Suppressor macrophage (primary cell): Measurements from ENCODE around the gene CEP120.
A peak's percentile ranks its signal among the peaks of the same experiment; 100 is the strongest.
"Not testable (repeated sequence)": the region's sequence is repeated elsewhere in the genome, so short reads cannot be mapped to it uniquely, and the experiment has no call there.

Experiments
- DNase-seq, 4 experiments: peaks; one replicate each; pipeline ENCODE4 v3.0.0-alpha.2; 2020 to 2022
- total RNA-seq, 17 experiments: gene quantifications; one replicate each; lab custom pipeline; 2026; ENCODE audit warnings: mixed read lengths in 6 of 17, inconsistent platforms in 3 of 17; lab: John Stamatoyannopoulos, UW

The CEP120 gene
- 10.5 to 49.5 (median 31.1) reads per million in 17 experiments for total RNA-seq

- DNase-seq, result peak; percentile 99 to 100 (median 100)
These were observed at the start of gene CEP120 for GRCh38 chr5:123423278-123424149. Gene CEP120 (minus strand): TSS chr5:123423403. CDS start chr5:123422998, 405 bp downstream.

- no peak for DNase-seq
These were observed 49.1 kb upstream of the CEP120 start for GRCh38 chr5:123472150-123472924.

DNA sequence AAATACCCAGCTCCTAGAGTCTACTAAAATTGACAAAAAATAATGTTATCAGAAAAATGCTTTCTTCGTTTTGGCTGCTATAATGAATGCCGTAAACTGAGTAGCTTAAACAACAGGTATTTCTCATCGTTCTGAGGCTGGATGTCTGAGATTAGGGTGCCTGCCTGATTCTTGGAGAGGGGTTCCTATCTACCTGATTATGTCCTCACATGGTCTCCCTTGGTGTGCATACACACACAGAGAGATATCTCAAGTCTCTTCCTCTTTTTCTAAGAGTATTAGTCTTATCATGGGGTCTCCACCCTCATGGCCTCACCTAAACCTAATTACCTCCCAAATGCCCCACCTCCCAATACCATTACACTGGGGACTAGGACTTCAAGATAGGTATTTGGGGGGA is 48.2 kb upstream of the CEP120 start:
- no peak for DNase-seq

DNA sequence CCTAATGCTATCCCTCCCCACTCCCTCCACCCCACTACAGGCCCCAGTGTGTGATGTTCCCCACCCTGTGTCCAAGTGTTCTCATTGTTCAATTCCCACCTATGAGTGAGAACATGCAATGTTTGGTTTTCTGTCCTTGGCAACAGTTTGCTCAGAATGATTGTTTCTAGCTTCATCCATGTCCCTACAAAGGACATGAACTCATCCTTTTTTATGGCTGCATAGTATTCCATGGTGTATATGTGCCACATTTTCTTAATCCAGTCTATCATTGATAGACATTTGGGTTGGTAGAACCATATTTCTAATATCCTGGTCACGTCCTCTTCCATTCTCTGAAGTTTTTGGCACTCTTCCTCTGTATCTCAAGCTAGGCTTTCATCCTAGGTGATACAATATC is 43.6 kb upstream of the CEP120 start:
- DNase-seq, result not testable (repeated sequence)

DNA sequence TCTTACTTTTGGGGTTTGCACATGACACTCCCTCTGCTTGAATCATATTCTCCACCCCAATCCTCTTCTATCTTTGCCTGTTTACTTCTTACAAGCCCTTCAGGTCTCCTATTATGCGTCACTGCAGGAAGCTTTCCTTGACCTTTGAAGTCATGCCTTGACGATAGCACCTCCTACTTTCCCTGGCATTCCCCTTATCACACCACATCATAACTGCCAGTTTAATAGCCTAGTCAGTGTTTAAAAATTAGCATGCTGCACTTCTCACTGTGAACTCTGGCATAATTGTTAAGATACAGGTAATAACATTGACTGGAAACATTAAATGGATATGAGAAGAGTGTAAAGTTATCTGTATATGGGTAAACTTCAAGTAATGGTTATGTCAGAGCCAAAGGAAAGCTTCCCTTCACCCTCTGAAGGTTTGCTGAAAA is 37.1 kb upstream of the CEP120 start:
- DNase-seq, result no peak

- not testable (repeated sequence) for DNase-seq
These were observed 35.8 kb upstream of the CEP120 start for GRCh38 chr5:123458994-123459393.

DNA sequence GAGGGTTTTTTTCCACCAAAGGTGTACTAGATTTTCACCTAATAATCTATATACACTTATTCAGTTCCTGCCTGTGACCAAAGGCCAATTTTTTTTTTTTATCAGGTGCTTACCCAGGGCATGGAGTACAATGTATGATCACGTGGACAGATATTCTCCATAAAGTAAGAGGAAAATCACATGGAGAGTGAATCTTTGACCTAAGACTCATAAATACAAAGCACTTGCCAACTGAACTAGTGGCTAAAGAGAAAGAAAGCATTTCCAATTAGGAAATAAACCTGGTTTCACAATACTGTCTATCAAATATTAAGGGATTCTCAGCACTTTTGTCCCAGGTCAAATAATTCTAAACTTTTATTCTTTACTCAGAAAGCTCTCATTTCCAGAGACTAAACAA is 33.0 kb upstream of the CEP120 start:
- no peak for DNase-seq

DNA sequence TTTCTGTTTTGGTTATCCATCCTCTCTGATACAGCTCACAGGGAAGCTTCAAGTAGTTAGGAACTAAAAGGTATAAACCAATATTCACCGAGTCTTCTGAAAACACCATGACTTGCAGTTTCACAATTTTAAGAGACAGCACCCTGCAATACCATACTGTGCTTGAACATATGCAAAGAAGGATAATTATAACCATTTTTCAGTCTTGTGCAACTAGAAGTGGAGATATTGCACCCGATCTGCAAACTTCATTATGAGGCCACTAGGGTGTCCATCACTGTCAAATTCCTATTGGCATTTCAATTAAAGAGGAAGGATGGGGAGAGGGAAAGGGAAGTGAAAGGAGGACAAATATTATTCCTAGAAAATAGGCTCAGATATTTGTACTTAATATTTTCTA is 32.4 kb upstream of the CEP120 start:
- peak in 3 of 4 experiments; percentile 8 to 37 (median 28) for DNase-seq

DNA sequence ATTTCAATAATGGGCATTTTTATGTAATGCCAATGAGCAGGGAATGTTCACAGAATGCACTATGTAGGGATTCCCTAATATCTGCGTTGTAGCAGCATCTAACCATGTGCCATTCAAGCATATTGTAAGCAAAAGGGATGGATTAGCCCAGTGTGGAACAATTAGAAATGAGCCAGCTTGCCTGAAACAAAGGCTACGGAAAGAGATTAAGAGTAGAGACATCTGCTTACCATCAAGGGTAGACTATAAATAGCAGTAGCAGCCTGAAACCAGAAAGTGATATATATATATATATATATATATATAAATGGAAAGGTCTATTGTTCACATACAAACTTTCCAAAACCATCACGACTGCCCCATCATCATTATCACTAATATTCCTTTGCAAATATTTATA is 31.9 kb upstream of the CEP120 start:
- DNase-seq, result no peak

GRCh38 chr5:123454259-123454911 is 31.2 kb upstream of the CEP120 start:
- DNase-seq, result peak in 1 of 4 experiments; percentile 16

- DNase-seq, result peak; percentile 9 to 38 (median 28)
These were observed 29.2 kb upstream of the CEP120 start for GRCh38 chr5:123452401-123452800.

DNA sequence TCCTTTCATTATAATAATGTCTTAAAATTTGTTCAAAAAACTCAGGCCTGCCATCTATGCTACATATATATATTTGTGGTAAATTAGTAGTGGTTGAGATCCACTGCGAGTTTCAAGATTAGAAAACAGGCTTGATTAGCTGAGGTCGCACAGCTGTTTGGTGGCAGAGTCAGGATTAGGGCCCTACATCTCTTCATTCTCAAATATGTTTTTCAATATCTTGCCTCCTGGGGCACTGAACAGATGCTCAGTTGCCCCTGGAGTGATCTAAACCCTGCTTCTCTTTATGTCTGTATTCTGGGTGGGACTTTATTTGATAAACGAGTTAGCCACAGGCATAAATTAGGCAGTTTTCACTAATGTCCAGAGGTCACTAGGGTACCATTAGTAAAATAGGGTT is 27.8 kb upstream of the CEP120 start:
- no peak for DNase-seq

DNA sequence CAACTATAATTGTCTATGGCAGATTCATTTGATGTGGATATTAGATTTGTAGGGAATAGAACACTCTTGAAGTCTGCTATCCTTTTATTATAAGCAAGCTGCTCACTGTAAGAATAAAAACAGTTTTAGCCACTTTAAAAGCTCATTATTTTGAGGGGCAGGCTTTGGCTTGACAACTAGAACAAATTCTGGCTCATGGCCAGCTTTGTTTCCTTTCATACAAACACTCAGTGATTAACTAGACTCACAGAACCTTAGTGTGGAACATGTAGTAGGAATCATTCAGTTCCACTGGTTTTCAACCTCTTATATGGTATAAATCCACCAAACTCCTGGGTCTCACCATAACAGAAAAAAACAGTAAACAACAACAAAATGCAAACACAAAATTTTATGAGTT is 27.4 kb upstream of the CEP120 start:
- DNase-seq, result peak in 1 of 4 experiments; percentile 14

DNA sequence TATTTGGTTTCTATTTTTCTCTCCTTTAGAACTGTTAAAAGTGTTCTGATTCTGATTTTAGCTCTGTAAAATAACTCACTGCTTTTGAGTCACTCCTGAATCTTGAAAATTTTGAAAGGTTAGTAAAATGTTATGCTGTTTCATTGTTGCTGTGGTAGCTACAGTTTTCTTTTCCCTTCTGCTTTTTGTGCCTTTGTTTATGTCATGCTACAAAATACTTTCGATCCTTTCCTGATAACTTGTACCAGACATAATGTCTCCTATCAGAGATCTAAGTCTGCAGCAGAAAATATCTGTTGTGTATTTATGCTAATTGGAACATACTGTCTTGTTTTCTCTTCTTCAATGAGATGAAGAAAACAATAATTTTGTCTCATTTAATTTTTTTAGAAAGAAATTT is 26.9 kb upstream of the CEP120 start:
- peak in 2 of 4 experiments; percentile 14 to 25 for DNase-seq

DNA sequence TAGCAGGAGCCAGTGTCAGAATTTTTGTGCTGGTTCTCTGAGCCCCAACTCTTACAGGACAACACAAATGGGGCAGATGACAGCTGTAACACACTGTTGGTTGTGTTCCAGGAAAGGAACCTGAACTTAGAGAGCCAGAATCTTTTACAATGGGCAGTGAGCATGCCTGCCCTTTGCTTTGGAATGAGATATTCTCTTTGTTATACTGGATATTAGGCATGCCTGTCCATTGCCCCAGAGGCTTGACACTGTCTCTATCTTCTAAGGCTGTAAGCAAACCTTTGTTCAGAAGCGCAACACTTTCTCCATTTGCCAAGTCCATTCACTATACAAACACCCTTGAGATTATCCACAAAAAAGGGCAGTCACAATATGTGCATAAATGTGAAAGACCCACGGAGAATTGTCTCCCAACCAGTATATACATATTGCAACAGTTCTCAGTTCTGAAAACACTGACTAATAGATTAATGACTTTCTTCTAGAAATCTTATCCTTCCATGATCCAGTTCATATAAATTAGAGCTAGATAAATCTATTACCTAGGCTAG is 26.3 kb upstream of the CEP120 start:
- DNase-seq, result no peak

- no peak for DNase-seq
These were observed 25.5 kb upstream of the CEP120 start for GRCh38 chr5:123448743-123449142.

DNA sequence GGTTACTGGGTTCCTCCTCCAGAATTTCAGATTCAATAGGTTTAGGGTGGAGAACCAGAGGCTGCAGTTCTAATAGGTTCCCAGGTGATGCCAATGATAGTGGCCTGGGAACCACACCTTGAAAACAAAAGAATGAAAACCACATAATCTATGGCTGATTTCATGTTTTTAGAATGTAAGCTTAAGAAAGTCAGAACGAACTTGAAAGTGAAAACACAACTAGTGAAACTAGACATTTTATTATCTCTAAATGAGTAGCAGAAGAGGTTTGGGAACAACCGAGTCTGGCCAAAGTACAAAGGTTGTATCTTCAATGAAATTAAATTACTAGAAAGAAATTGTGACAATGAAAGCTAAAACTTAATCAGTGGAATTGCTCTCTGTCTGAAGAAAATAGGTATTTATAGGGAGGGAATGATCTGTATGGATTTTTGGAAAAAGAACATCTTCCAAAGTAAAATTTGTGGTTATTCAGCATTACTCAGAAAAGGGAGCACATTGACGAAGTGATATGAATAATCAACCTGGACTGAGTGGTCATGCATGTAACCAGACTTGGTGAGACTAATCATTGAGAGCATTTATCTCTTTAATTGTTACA is 24.9 kb upstream of the CEP120 start:
- DNase-seq, result no peak

DNA sequence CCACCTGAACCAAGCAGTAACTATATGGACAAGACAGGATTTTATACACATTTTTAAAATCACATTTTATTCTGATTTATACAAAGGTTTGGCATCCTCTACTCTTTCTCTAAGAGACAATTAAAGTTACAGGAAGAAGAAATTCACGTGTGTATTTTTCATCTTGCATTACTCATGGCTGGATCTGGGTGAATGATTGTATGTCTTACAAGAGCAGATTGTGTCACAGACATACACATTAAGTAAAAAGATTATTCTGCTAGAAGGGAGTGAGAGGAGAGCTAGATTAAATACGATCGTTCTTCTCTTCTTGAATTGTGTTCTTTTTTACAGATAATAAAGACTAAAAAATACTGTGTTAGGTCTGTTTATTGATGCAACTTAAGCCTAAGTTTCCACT is 20.8 kb upstream of the CEP120 start:
- no peak for DNase-seq

- DNase-seq, result no peak
These were observed 18.2 kb upstream of the CEP120 start for GRCh38 chr5:123441408-123441807.

GRCh38 chr5:123440456-123441181 is 17.4 kb upstream of the CEP120 start:
- no peak for DNase-seq

DNA sequence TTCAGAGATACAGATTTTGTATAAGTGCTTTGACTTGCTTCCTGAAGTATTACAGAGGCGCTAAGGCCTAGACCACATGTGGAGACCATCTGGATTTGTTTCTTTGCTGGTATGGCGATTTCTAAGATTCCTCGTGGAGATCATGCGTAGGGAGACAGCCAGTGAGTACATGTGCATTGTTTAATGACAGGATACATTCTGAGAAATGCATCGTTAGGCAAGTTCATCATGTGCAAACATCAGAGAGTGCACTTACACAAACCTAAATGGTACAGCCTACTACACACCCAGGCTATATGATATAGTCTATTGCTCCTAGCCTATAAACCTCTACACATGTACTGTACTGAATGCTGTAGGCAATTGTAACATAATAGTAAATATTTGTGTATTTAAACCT is 16.5 kb upstream of the CEP120 start:
- DNase-seq, result no peak

- DNase-seq, result peak; percentile 12 to 68 (median 44)
These were observed 15.7 kb upstream of the CEP120 start for GRCh38 chr5:123438902-123439301.
